Activated CD4-positive, alpha-beta T cell treated with anti-CD3 and anti-CD28 coated beads, Interleukin-2, amount 50 U/mL, for 24 hours (primary cell): ENCODE measurements around the gene CNTNAP2.
"Not testable (repeated sequence)": the region's sequence is repeated elsewhere in the genome, so short reads cannot be mapped to it uniquely, and the experiment has no call there.

Experiments used
- DNase-seq, 2 donors: peaks; one replicate each; pipeline ENCODE4 v3.0.0-alpha.2; 2020; ENCODE audit warnings: low read depth in 1 of 2, low spot score in 1 of 2

CNTNAP2 gene

GRCh38 chr7:148265896-148266295 lies 2149.3 kb downstream of the CNTNAP2 start:
- DNase-seq, result no peak

- no peak for DNase-seq
Measured at GRCh38 chr7:148266795-148267194, 2150.2 kb downstream of the CNTNAP2 start.

GRCh38 chr7:148270576-148270975 lies 2154.0 kb downstream of the CNTNAP2 start:
- no peak for DNase-seq

- no peak for DNase-seq
Measured at GRCh38 chr7:148274118-148274517, 2157.5 kb downstream of the CNTNAP2 start.

GRCh38 chr7:148275359-148275890 lies 2158.8 kb downstream of the CNTNAP2 start:
- no peak for DNase-seq

GRCh38 chr7:148276314-148277041 lies 2159.9 kb downstream of the CNTNAP2 start:
- no peak for DNase-seq

GRCh38 chr7:148277042-148277660 lies 2160.6 kb downstream of the CNTNAP2 start:
- no peak for DNase-seq

GRCh38 chr7:148286150-148286549 lies 2169.5 kb downstream of the CNTNAP2 start:
- DNase-seq, result no peak

GRCh38 chr7:148287538-148287937 lies 2170.9 kb downstream of the CNTNAP2 start:
- no peak for DNase-seq

- no peak for DNase-seq
Measured at GRCh38 chr7:148288592-148289151, 2172.1 kb downstream of the CNTNAP2 start.

GRCh38 chr7:148289630-148290029 lies 2173.0 kb downstream of the CNTNAP2 start:
- DNase-seq, result no peak

- no peak for DNase-seq
Measured at GRCh38 chr7:148290538-148290937, 2173.9 kb downstream of the CNTNAP2 start.

GRCh38 chr7:148291799-148292198 lies 2175.2 kb downstream of the CNTNAP2 start:
- no peak for DNase-seq

GRCh38 chr7:148296994-148297644 lies 2180.5 kb downstream of the CNTNAP2 start:
- DNase-seq, result no peak

GRCh38 chr7:148298768-148299167 lies 2182.2 kb downstream of the CNTNAP2 start:
- not testable (repeated sequence) for DNase-seq

GRCh38 chr7:148299350-148300276 lies 2183.0 kb downstream of the CNTNAP2 start:
- DNase-seq, result no peak

- not testable (repeated sequence) for DNase-seq
Measured at GRCh38 chr7:148302436-148302835, 2185.8 kb downstream of the CNTNAP2 start.

GRCh38 chr7:148303295-148304082 lies 2186.9 kb downstream of the CNTNAP2 start:
- DNase-seq, result no peak

- no peak for DNase-seq
Measured at GRCh38 chr7:148304083-148304335, 2187.4 kb downstream of the CNTNAP2 start.

- DNase-seq, result no peak
Measured at GRCh38 chr7:148304456-148304855, 2187.9 kb downstream of the CNTNAP2 start.
